ENCODE measurements around the gene AOAH. TPM values are rescaled to one million over a fixed set of nuclear protein-coding genes. Genes with fewer than 3 reads are reported as not detected.

AOAH gene
- total and polyA plus RNA-seq, 2 donors (not counting 3 experiments of a cell fraction or from before 2014, with no cell fraction given) = not detected

DNA sequence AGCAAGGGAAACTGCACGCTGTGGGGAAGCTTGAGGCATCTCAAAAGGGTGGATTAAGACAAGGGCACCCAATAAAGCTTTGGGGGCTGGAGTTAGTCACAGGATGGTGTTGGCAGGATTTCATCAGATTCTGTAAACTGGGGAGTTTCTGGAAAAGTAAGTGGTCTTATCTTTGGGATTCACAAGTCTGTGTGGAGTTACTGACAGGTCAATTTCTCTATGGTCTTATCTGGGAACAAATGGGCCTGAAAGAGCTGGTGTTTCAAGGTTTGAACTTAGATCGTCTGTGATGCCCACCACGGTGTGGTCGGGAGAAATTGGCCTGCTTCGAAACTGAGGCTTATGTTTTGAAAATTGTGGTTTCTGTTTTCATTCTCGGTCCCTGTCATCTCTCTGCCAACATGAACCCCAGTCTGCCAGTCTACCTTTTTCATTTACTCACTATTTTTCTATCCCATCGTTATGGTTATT lies 23.8 kb upstream of the AOAH start:
- Histone ChIP-seq H3K79me2 (ENCODE audit: control insufficient read depth, insufficient read depth, low read length) (no peaks in the 10 kb centered on the region), H3K27ac (ENCODE audit: insufficient read depth, low read depth, low read length) (no peak overlapping the region), H3K9ac (replicated peaks; ENCODE audit: extremely low read depth, insufficient read depth, low read length) (no peak overlapping the region), H3K9me1 (replicated peaks; ENCODE audit: control insufficient read depth, extremely low read depth, insufficient read depth, low read length) (no peaks in the 10 kb centered on the region), H3K4me2 (ENCODE audit: insufficient read depth, low read length) (no peak overlapping the region), H4K20me1 (replicated peaks; ENCODE audit: control insufficient read depth, extremely low read depth, insufficient read depth, low read length) (no peaks in the 10 kb centered on the region), H3K4me3 (replicated peaks in 1 of 3; ENCODE audit: insufficient read depth in 1 of 3, low read depth in 1 of 3, low read length in 3 of 3) (no peak overlapping the region), H3K9me3 (replicated peaks; ENCODE audit: control insufficient read depth, insufficient read depth, low read length) (no peaks in the 10 kb centered on the region), H3K36me3 (ENCODE audit: control insufficient read depth in 2 of 2, extremely low read depth in 1 of 2, insufficient read depth in 2 of 2, low read length in 2 of 2) (no peaks in the 10 kb centered on the region), H3K27me3 (ENCODE audit: control insufficient read depth in 2 of 2, insufficient read depth in 2 of 2, low read length in 2 of 2) (no peaks in the 10 kb centered on the region), H2AFZ (ENCODE audit: low read depth, low read length) (no peak overlapping the region), H3K4me1 (ENCODE audit: control insufficient read depth, extremely low read depth, insufficient read depth, low read length) (no peaks in the 10 kb centered on the region)
- TF ChIP-seq GATA2 (IDR thresholded peaks at IDR 0.05; ENCODE audit: insufficient read depth, insufficient read length, low read depth, low read length) (no peak), MYC (IDR thresholded peaks at IDR 0.05; ENCODE audit: low read depth, low read length) (no peak)
- dilution Hi-C loops (cut with MboI; ENCODE audit: extremely low pct_ligation_motif_present, low sequenced_read_pairs) = no loop called here
- DNase-seq (ENCODE audit: low read depth, low spot score) = no peak
- FAIRE-seq = no peak
- intact Hi-C loops (cut with micrococcal nuclease) = no loop called here
- ChIA-PET CTCF (no interaction called here), POLR2A (no interaction called here)
- BruUV-seq (replicated peaks) = no TSS peak

DNA sequence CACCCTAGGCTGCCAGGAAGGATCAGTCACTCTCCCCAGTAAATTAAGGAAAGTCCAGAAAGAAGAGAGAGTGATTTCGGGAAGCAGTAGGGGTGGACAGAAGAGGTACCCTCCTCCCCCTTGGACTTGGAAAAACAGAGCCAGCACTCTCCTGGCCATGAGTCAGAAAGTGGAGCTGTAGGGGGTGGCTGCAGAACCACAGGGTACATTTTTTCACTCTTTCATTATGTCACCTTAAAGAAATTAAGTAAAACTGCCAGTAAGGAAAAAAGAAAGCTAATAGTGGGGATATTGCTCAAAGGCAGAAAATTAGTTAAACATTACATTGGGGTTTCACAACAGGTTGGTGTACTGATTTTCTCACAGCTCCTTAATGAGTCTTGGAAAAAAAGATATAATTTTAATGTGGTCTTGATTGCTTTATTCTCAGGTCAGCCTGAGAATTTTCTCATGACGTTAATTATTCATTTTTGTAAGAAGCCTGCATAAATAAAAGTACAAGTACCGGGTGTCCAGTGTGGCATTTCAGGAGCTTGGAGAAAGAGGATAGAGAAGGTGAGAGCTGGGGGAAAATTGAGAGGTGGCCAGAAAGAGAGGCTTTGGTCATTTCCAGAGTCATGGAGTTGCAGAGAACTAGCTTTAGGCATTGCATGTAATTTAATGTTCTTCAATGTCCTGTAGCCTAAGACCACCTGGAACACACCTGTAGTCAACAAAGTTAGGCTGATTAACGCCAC lies 23.2 kb upstream of the AOAH start:
- Histone ChIP-seq H3K9me3 (replicated peaks; ENCODE audit: control insufficient read depth, insufficient read depth, low read length) (no peaks in the 10 kb centered on the region), H2AFZ (ENCODE audit: low read depth, low read length) (no peak overlapping the region), H3K79me2 (ENCODE audit: control insufficient read depth, insufficient read depth, low read length) (no peaks in the 10 kb centered on the region), H3K4me2 (ENCODE audit: insufficient read depth, low read length) (no peak overlapping the region), H4K20me1 (replicated peaks; ENCODE audit: control insufficient read depth, extremely low read depth, insufficient read depth, low read length) (no peaks in the 10 kb centered on the region), H3K4me1 (ENCODE audit: control insufficient read depth, extremely low read depth, insufficient read depth, low read length) (no peaks in the 10 kb centered on the region), H3K27ac (ENCODE audit: insufficient read depth, low read depth, low read length) (no peak overlapping the region), H3K9ac (replicated peaks; ENCODE audit: extremely low read depth, insufficient read depth, low read length) (no peak overlapping the region), H3K4me3 (replicated peaks in 1 of 3; ENCODE audit: insufficient read depth in 1 of 3, low read depth in 1 of 3, low read length in 3 of 3) (no peak overlapping the region), H3K9me1 (replicated peaks; ENCODE audit: control insufficient read depth, extremely low read depth, insufficient read depth, low read length) (no peaks in the 10 kb centered on the region), H3K27me3 (ENCODE audit: control insufficient read depth in 2 of 2, insufficient read depth in 2 of 2, low read length in 2 of 2) (no peaks in the 10 kb centered on the region), H3K36me3 (ENCODE audit: control insufficient read depth in 2 of 2, extremely low read depth in 1 of 2, insufficient read depth in 2 of 2, low read length in 2 of 2) (no peaks in the 10 kb centered on the region)
- CTCF ChIA-PET = no interaction called here
- intact Hi-C loops (cut with micrococcal nuclease) = no loop called here
- dilution Hi-C loops (cut with MboI; ENCODE audit: extremely low pct_ligation_motif_present, low sequenced_read_pairs) = no loop called here
- POLR2A ChIA-PET = no interaction called here
- BruUV-seq (replicated peaks) = no TSS peak
- TF ChIP-seq EZH2 (IDR thresholded peaks at IDR 0.05; ENCODE audit: borderline replicate concordance, low read depth, low read length, severe bottlenecking) (no peak), FOS (IDR thresholded peaks at IDR 0.05; ENCODE audit: borderline replicate concordance, insufficient read depth, low read length) (no peak), JUN (IDR thresholded peaks at IDR 0.05; ENCODE audit: borderline replicate concordance, insufficient read depth, insufficient read length, low read depth) (no peak), POLR2A (IDR thresholded peaks at IDR 0.05; ENCODE audit: low read depth, low read length) (no peak), GATA2 (IDR thresholded peaks at IDR 0.05; ENCODE audit: insufficient read depth, insufficient read length, low read depth, low read length) (no peak), POLR2AphosphoS5 (IDR thresholded peaks at IDR 0.05; ENCODE audit: insufficient read depth, low read depth, low read length) (no peak), MYC (IDR thresholded peaks at IDR 0.05; ENCODE audit: low read depth, low read length) (no peak), CTCF (IDR thresholded peaks at IDR 0.05; ENCODE audit: extremely low read depth in 1 of 2, insufficient read depth in 1 of 2, low read depth in 1 of 2, low read length in 2 of 2) (no peak)
- TF ChIP-seq, protein P1, sequence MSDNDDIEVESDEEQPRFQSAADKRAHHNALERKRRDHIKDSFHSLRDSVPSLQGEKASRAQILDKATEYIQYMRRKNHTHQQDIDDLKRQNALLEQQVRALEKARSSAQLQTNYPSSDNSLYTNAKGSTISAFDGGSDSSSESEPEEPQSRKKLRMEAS (IDR thresholded peaks at IDR 0.05; ENCODE audit: insufficient read depth, insufficient read length) = no peak
- FAIRE-seq (no peak), DNase-seq (ENCODE audit: low read depth, low spot score) (no peak)

All from endothelial cell of umbilical vein (primary cell).